WTC11 (cell line): ENCODE data around the gene RNASE7. TPM values are rescaled to one million over a fixed set of nuclear protein-coding genes. Genes with fewer than 3 reads are reported as not detected.
A peak's percentile ranks its signal among the peaks of the same experiment; 100 is the strongest.

Experiments
- AR ChIP-seq: fragments of 250-450 bp; sonication (Bioruptor Pico); IDR thresholded peaks from 2 replicates; pipeline ENCODE4 v1.9.0; 2021; ENCODE audit warnings: mild to moderate bottlenecking
- ATF2 ChIP-seq: sonication (generic); formaldehyde crosslinking; IDR thresholded peaks from 2 replicates; pipeline ENCODE4 v1.8.1; 2022; ENCODE audit warnings: low read depth, missing genetic modification reagents, borderline replicate concordance
- CDX4 ChIP-seq: fragments of 250-450 bp; sonication (Bioruptor Pico); IDR thresholded peaks from 2 replicates; pipeline ENCODE4 v1.9.0; 2021; ENCODE audit warnings: moderate library complexity, mild to moderate bottlenecking, inconsistent platforms, borderline replicate concordance
- CREB1 ChIP-seq: sonication (generic); formaldehyde crosslinking; IDR thresholded peaks from 2 replicates; pipeline ENCODE4 v1.8.0; 2023; ENCODE audit warnings: mild to moderate bottlenecking, missing genetic modification reagents
- E2F4 ChIP-seq: sonication (generic); formaldehyde crosslinking; IDR thresholded peaks from 2 replicates; pipeline ENCODE4 v1.8.1; 2022; ENCODE audit warnings: low read depth, mild to moderate bottlenecking, moderate library complexity, missing genetic modification reagents, borderline replicate concordance
- E2F5 ChIP-seq: sonication (generic); formaldehyde crosslinking; IDR thresholded peaks from 2 replicates; pipeline ENCODE4 v1.8.1; 2022; ENCODE audit warnings: mild to moderate bottlenecking, moderate library complexity, missing genetic modification reagents
- ERG ChIP-seq: fragments of 250-450 bp; sonication (Bioruptor Pico); IDR thresholded peaks from 2 replicates; pipeline ENCODE4 v1.8.0; 2021; ENCODE audit warnings: mild to moderate bottlenecking
- FOXP1 ChIP-seq: sonication (generic); formaldehyde crosslinking; IDR thresholded peaks from 2 replicates; pipeline ENCODE4 v1.8.0; 2022; ENCODE audit warnings: missing genetic modification reagents, mild to moderate bottlenecking, moderate library complexity, borderline replicate concordance
- FOXP4 ChIP-seq: sonication (generic); formaldehyde crosslinking; IDR thresholded peaks from 2 replicates; pipeline ENCODE4 v1.8.0; 2022; ENCODE audit warnings: mild to moderate bottlenecking, missing genetic modification reagents
- IRF1 ChIP-seq: sonication (generic); formaldehyde crosslinking; IDR thresholded peaks from 2 replicates; pipeline ENCODE4 v1.8.0; 2023; ENCODE audit warnings: missing genetic modification reagents
- MAX ChIP-seq: sonication (generic); formaldehyde crosslinking; IDR thresholded peaks from 2 replicates; pipeline ENCODE4 v1.8.0; 2022; ENCODE audit warnings: mild to moderate bottlenecking, missing genetic modification reagents
- MXD4 ChIP-seq: fragments of 250-450 bp; sonication (Bioruptor Pico); IDR thresholded peaks from 2 replicates; pipeline ENCODE4 v1.8.0; 2021; ENCODE audit warnings: mild to moderate bottlenecking, moderate library complexity, borderline replicate concordance
- NFATC4 ChIP-seq: fragments of 250-450 bp; sonication (Bioruptor Pico); IDR thresholded peaks from 2 replicates; pipeline ENCODE4 v1.9.0; 2021; ENCODE audit warnings: mild to moderate bottlenecking
- NFYB ChIP-seq: sonication (generic); formaldehyde crosslinking; conservative IDR thresholded peaks from 2 replicates; pipeline ENCODE4 v1.8.0; 2022; ENCODE audit warnings: low read depth, missing genetic modification reagents
- PRRX2 ChIP-seq: fragments of 250-450 bp; sonication (Bioruptor Pico); IDR thresholded peaks from 2 replicates; pipeline ENCODE4 v1.8.0; 2021; ENCODE audit warnings: mild to moderate bottlenecking
- RELA ChIP-seq: sonication (generic); formaldehyde crosslinking; IDR thresholded peaks from 2 replicates; pipeline ENCODE4 v1.8.1; 2022; ENCODE audit warnings: missing genetic modification reagents, mild to moderate bottlenecking, borderline replicate concordance
- TEAD4 ChIP-seq: sonication (generic); formaldehyde crosslinking; IDR thresholded peaks from 2 replicates; pipeline ENCODE4 v1.8.0; 2022; ENCODE audit warnings: mild to moderate bottlenecking, missing genetic modification reagents
- ZBTB43 ChIP-seq: sonication (generic); formaldehyde crosslinking; IDR thresholded peaks from 2 replicates; pipeline ENCODE4 v1.8.1; 2023; ENCODE audit warnings: mild to moderate bottlenecking, missing genetic modification reagents
- ZNF232 ChIP-seq: sonication (generic); formaldehyde crosslinking; IDR thresholded peaks from 2 replicates; pipeline ENCODE4 v1.8.0; 2022; ENCODE audit warnings: mild to moderate bottlenecking, missing genetic modification reagents
- ZNF317 ChIP-seq: sonication (generic); formaldehyde crosslinking; IDR thresholded peaks from 2 replicates; pipeline ENCODE4 v1.8.1; 2023; ENCODE audit warnings: low read depth, mild to moderate bottlenecking, moderate library complexity, missing genetic modification reagents, borderline replicate concordance
- ZNF416 ChIP-seq: fragments of 250-450 bp; sonication (Bioruptor Pico); IDR thresholded peaks from 2 replicates; pipeline ENCODE4 v1.9.0; 2021; ENCODE audit warnings: mild to moderate bottlenecking, inconsistent platforms
- ZNF512 ChIP-seq: sonication (generic); formaldehyde crosslinking; IDR thresholded peaks from 2 replicates; pipeline ENCODE4 v1.8.1; 2022; ENCODE audit warnings: missing genetic modification reagents, borderline replicate concordance
- ZNF671 ChIP-seq: fragments of 250-450 bp; sonication (Bioruptor Pico); IDR thresholded peaks from 2 replicates; pipeline ENCODE4 v1.8.0; 2021; ENCODE audit warnings: mild to moderate bottlenecking
- total RNA-seq: library from RNA; stranded (reverse); gene quantifications from 3 replicates; pipeline ENCODE4 v1.2.3, GENCODE V29; 2021

The RNASE7 gene
- total RNA-seq, 1 experiment from 2014 or later, result not detected

GRCh38 chr14:21092273-21093011, 50.3 kb downstream of the RNASE7 start (continued):
- peak; percentile 75; the same call in 1 of the 2 replicates for TF ChIP-seq ZNF416
- TF ChIP-seq RELA, result 0 out of 2 replicates have a peak, but pooled peaks have one; percentile 26
- TF ChIP-seq TEAD4 (CRISPR knock-in tag), result no peak
- no peak for TF ChIP-seq ZNF317
- TF ChIP-seq MXD4, result no peak
- TF ChIP-seq FOXP4 (CRISPR knock-in tag), result peak; percentile 79; the same call in 1 of the 2 replicates
- TF ChIP-seq CREB1, result no peak
- no peak for TF ChIP-seq ERG (CRISPR knock-in tag)
- TF ChIP-seq ZNF671 (CRISPR knock-in tag), result no peak
- no peak for TF ChIP-seq E2F4 (CRISPR knock-in tag)
- TF ChIP-seq NFYB (CRISPR knock-in tag), result peak; percentile 28; the same call in 1 of the 2 replicates
- no peak for TF ChIP-seq CDX4 (CRISPR knock-in tag)
- TF ChIP-seq PRRX2, result no peak
- TF ChIP-seq MAX (CRISPR knock-in tag), result peak; percentile 94
- TF ChIP-seq FOXP1 (CRISPR knock-in tag), result peak; percentile 64; the same call in 1 of the 2 replicates
- peak; percentile 80; the same call in 1 of the 2 replicates for TF ChIP-seq ZBTB43
- no peak for TF ChIP-seq NFATC4 (CRISPR knock-in tag)
- no peak for TF ChIP-seq ATF2 (CRISPR knock-in tag)
- TF ChIP-seq ZNF232 (CRISPR knock-in tag), result 0 out of 2 replicates have a peak, but pooled peaks have one; percentile 47
- no peak for TF ChIP-seq AR (CRISPR knock-in tag)
- TF ChIP-seq ZNF512, result no peak; the same call in 1 of the 2 replicates
- no peak for TF ChIP-seq IRF1 (CRISPR knock-in tag)
- TF ChIP-seq E2F5 (CRISPR knock-in tag), result no peak
